Liver (tissue), 2 donors: ENCODE data around the gene NUAK1.

Experiments
- CTCF ChIP-seq: fragments of 150-350 bp; IDR thresholded peaks from 2 replicates; pipeline ENCODE4 v1.5.1; 2017; ENCODE audit warnings: improper control_type of control experiment, low read depth, low read length; ENCODE audit not compliant: missing input control
- REST ChIP-seq: IDR thresholded peaks from 2 replicates; pipeline ENCODE4 v1.6.1; 2016; ENCODE audit warnings: antibody characterized with exemption, mild to moderate bottlenecking
- donor health status: healthy.

GRCh38 chr12:106098691-106099200 lies 40.0 kb downstream of the NUAK1 start:
- TF ChIP-seq REST, result peak; percentile 25
- no peak for TF ChIP-seq CTCF
